Activated CD4-positive, alpha-beta memory T cell treated with anti-CD3 and anti-CD28 coated beads for 36 hours (primary cell): ENCODE results near the gene DNMT1. TPM values are rescaled to one million over a fixed set of nuclear protein-coding genes. Genes with fewer than 3 reads are reported as not detected.
"Not testable (repeated sequence)": the region's sequence is repeated elsewhere in the genome, so short reads cannot be mapped to it uniquely, and the experiment has no call there.

Source experiments
- CTCF ChIA-PET: fragments of 350-600 bp; sonication (Branson Sonifier 250); formaldehyde crosslinking; loops from one replicate; lab custom pipeline; 2021; ENCODE audit warnings: antibody characterized with exemption, inconsistent platforms; lab: Charles Lee
- POLR2A ChIA-PET: fragments of 350-600 bp; sonication (Branson Sonifier 250); formaldehyde crosslinking; loops from one replicate; lab custom pipeline; 2021; ENCODE audit warnings: antibody characterized with exemption; lab: Charles Lee
- DNase-seq: peaks from one replicate; pipeline ENCODE4 v3.0.0-alpha.2; 2020
- H3K27ac Mint-ChIP-seq: one replicate; pipeline ENCODE4 v1.8.0; 2021; ENCODE audit warnings: mixed read lengths
- H3K27me3 Mint-ChIP-seq: one replicate; pipeline ENCODE4 v1.8.0; 2021; ENCODE audit warnings: mixed read lengths
- H3K36me3 Mint-ChIP-seq: one replicate; pipeline ENCODE4 v1.8.0; 2021; ENCODE audit warnings: mixed read lengths
- H3K4me1 Mint-ChIP-seq: one replicate; pipeline ENCODE4 v1.8.0; 2021; ENCODE audit warnings: low read depth, mixed read lengths
- H3K4me3 Mint-ChIP-seq: one replicate; pipeline ENCODE4 v1.8.0; 2021; ENCODE audit warnings: mild to moderate bottlenecking, mixed read lengths
- H3K9me3 Mint-ChIP-seq: one replicate; pipeline ENCODE4 v1.8.0; 2021; ENCODE audit warnings: mixed read lengths
- intact Hi-C: fragments of 100-400 bp; cut with micrococcal nuclease; formaldehyde crosslinking; loops from one replicate; pipeline ENCODE4 v1.15.1; 2023
- total RNA-seq, 2 experiments: library from RNA; stranded (reverse); gene quantifications; one replicate each; pipeline ENCODE4 v1.2.3, GENCODE V29; 2021

DNMT1 gene
- total RNA-seq, 2 experiments from 2014 or later: 356 to 357 TPM

DNA sequence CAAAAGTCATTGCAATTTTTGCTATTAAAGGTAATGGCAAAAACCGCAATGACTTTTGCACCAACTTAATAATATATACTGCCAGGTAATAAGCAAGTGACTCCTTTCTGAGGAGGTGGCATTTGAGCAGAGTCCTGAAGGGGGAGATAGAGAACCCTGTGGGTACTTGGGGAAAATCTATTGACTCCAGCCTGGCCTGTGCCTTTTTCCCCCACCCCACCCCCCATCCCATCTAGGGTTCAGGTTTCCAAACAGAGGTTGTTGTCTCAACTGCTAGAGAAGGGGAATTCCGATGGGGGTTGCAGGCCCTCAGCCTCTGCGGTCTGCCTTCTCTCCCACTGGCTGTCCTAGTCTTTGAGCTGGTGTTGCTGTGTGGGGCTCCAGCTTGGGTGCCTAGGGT, 24.9 kb upstream of the DNMT1 start:
- no peaks in the 10 kb centered on the region for H3K9me3 Mint-ChIP-seq
- ChIA-PET POLR2A (no interaction called here), CTCF (interaction anchor here (0.6 to 2.9 kb wide), 8 partner anchors 9 to 164 kb away, joined by 3 to 22 read pairs (median 6); no protein-coding TSS in a partner anchor)
- H3K27me3 Mint-ChIP-seq: no peaks in the 10 kb centered on the region
- intact Hi-C loops: loop anchor here (1.0 kb wide), 1 partner anchor 32 kb away; no protein-coding TSS in a partner anchor
- H3K4me3 Mint-ChIP-seq: no peak overlapping the region
- H3K36me3 Mint-ChIP-seq: peaks cover 8% of the 10 kb centered on the region
- DNase-seq: peak; percentile 61
- H3K4me1 Mint-ChIP-seq: peaks cover 10% of the 10 kb centered on the region
- no peak overlapping the region for H3K27ac Mint-ChIP-seq

GRCh38 chr19:10217085-10217484, 22.3 kb upstream of the DNMT1 start:
- Mint-ChIP-seq H3K4me3 (no peak overlapping the region), H3K36me3 (no peaks in the 10 kb centered on the region), H3K27ac (no peak overlapping the region), H3K9me3 (no peaks in the 10 kb centered on the region), H3K4me1 (peaks cover 10% of the 10 kb centered on the region), H3K27me3 (no peaks in the 10 kb centered on the region)
- ChIA-PET POLR2A (interaction anchor here (0.6 kb wide), 1 partner anchor 20 kb away, joined by 3 read pairs; no protein-coding TSS in a partner anchor), CTCF (no interaction called here)
- intact Hi-C loops: no loop called here
- DNase-seq: no peak

DNA sequence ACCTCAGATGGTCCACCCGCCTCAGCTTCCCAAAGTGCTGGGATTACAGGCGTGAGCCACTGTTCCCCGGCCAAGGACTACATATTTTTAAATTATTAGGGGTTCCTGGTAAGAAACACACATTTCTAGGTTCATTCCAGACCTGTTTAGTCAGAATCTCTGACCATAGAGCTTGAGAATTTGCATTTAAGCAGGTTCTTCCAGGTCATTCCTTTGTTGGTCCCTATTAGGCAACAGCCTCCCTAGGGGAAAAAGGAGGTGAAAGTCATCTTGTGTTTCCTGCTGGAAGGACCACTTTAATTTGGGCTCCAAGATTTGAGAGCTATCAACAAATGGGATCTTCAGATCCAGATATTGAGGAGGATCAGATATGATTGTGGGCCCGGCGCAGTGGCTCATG, 20.0 kb upstream of the DNMT1 start:
- Mint-ChIP-seq H3K4me3 (no peak overlapping the region), H3K27me3 (no peaks in the 10 kb centered on the region), H3K36me3 (no peaks in the 10 kb centered on the region), H3K27ac (no peak overlapping the region), H3K4me1 (peaks cover 6% of the 10 kb centered on the region), H3K9me3 (no peaks in the 10 kb centered on the region)
- no peak for DNase-seq
- intact Hi-C loops: no loop called here
- POLR2A ChIA-PET: no interaction called here
- CTCF ChIA-PET: interaction anchor here (0.6 to 1.3 kb wide), 3 partner anchors 11 to 257 kb away, joined by 3 read pairs; no protein-coding TSS in a partner anchor

DNA sequence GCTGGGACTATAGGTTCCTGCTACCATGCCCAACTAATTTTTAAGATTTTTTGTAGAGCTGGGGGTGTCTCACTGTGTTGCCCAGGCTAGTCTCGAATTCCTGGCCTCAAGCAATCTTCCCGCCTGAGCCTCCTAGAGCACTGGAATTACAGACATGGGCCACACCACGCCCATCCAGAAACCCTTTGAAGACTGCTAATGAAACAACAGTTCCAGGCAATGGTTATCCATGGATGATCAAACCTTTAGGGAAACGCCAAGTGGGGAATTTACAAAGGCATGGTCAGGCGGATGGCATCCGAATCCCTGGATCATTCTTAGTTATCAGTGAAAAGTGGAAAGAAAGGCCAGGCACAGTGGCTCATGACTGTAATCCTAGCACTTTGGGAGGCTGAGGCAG, 16.9 kb upstream of the DNMT1 start:
- H3K9me3 Mint-ChIP-seq: peaks cover 9% of the 10 kb centered on the region
- no peak overlapping the region for H3K4me3 Mint-ChIP-seq
- intact Hi-C loops: no loop called here
- ChIA-PET CTCF (no interaction called here), POLR2A (no interaction called here)
- DNase-seq: no peak
- no peaks in the 10 kb centered on the region for H3K27me3 Mint-ChIP-seq
- H3K27ac Mint-ChIP-seq: no peak overlapping the region
- H3K36me3 Mint-ChIP-seq: no peaks in the 10 kb centered on the region
- no peaks in the 10 kb centered on the region for H3K4me1 Mint-ChIP-seq

DNA sequence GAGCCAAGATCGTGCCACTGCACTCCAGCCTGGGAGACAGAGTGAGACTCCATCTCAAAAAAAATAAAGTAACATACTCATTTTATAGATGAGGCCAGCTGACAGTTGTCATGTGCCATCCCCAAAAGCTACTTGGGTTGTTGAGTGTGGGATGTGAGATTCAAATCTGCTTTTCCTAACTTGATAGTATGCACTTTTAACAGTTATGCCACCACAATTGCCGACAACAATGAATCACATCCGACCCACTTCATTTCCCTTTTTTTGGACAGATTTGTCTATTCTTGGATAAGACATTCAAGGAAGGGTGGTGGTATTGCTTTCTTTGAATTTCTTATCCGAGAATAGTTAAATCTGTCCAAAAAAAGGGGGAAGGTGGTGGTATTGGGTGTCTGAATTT, 16.3 kb upstream of the DNMT1 start:
- no peaks in the 10 kb centered on the region for H3K4me1 Mint-ChIP-seq
- POLR2A ChIA-PET: no interaction called here
- H3K27ac Mint-ChIP-seq: no peak overlapping the region
- H3K4me3 Mint-ChIP-seq: no peak overlapping the region
- no peaks in the 10 kb centered on the region for H3K36me3 Mint-ChIP-seq
- no peak for DNase-seq
- peaks cover 9% of the 10 kb centered on the region for H3K9me3 Mint-ChIP-seq
- intact Hi-C loops: no loop called here
- no peaks in the 10 kb centered on the region for H3K27me3 Mint-ChIP-seq
- CTCF ChIA-PET: no interaction called here

DNA sequence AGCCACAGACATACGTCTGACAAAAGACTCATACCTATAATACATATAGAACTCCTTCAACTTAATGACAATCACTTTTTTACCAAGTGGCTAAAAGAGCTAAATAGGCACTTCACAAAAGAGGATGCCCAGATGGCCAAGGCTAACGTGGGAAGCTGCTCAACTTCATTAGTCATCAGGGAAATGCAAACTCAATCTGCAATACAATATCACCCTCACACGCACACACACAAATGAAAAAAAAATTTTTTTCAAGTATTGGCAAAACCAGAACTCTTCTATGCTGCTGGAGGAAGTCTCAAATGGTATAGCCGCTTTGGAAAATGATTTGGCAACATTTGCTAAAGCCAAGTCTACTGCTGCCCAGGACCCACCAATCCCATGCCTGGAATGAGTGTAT, 14.6 kb upstream of the DNMT1 start:
- intact Hi-C loops: no loop called here

DNA sequence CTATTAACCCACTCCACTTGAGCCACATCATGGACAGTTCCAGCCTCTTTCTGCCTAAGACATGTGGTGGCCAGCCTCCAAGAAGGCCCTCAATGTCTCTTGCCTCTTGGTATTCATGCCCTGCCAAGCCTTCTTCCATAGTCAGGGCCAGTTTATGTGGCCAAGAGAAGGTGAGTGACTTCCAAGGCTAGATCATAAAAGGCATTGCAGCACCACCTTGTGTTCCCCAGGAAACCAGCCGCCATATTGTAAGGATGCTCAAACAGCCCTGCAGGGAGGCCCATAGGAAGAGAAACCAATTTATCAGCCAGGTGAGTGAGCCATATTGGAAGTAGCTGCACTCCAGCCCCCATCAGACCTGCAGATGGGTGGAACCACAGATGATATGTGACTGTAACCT, 12.3 kb upstream of the DNMT1 start:
- intact Hi-C loops: no loop called here
- H3K4me1 Mint-ChIP-seq: no peaks in the 10 kb centered on the region
- POLR2A ChIA-PET: interaction anchor here (0.8 kb wide), 1 partner anchor 9 kb away, joined by 3 read pairs; no protein-coding TSS in a partner anchor
- H3K27ac Mint-ChIP-seq: no peak overlapping the region
- DNase-seq: no peak
- no peaks in the 10 kb centered on the region for H3K27me3 Mint-ChIP-seq
- no peak overlapping the region for H3K4me3 Mint-ChIP-seq
- CTCF ChIA-PET: interaction anchor here (1.4 to 2.0 kb wide), 2 partner anchors 43 to 179 kb away, joined by 4 to 6 read pairs; no protein-coding TSS in a partner anchor
- H3K36me3 Mint-ChIP-seq: no peaks in the 10 kb centered on the region
- peaks cover 9% of the 10 kb centered on the region for H3K9me3 Mint-ChIP-seq

More for the DNA sequence above, 14.6 kb upstream of the DNMT1 start:
- ChIA-PET CTCF (interaction anchor here (1.4 to 1.5 kb wide), 2 partner anchors 20 to 41 kb away, joined by 5 read pairs; no protein-coding TSS in a partner anchor), POLR2A (no interaction called here)
- Mint-ChIP-seq H3K27ac (no peak overlapping the region), H3K9me3 (peaks cover 9% of the 10 kb centered on the region), H3K27me3 (no peaks in the 10 kb centered on the region), H3K36me3 (no peaks in the 10 kb centered on the region), H3K4me1 (no peaks in the 10 kb centered on the region), H3K4me3 (no peak overlapping the region)
- no peak for DNase-seq

DNA sequence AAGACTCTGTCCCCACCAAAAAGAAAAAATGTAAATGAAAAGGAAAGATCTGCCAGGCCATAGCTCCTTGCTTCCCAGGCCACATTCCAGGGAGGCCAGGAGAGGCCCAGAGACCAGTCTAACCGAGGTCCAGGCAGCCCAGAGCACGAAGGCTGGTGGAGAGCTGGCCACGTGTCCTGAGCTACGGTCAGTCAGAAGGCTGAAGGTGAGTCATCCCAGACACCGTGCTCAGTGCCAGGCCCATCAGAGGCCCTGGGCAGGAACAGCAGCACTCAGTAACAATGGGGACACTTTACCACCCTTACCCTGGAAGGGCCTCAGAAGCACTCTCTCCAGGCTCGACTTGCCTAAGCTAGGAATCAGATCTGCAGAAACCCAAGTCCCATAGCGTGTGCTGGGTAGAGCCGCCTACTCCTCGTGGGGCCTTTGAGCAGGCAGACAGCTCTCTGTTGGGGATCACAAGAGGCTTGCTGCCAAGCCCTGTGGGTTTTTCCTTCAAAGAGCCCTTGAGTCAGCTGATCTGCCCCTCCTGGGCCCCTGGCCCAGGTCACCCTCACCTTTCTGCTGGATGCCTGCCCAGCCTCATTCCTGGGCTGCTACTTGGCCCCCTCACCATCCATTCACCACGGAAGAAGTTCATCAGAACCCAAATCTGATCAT, 11.6 kb upstream of the DNMT1 start:
- no peaks in the 10 kb centered on the region for H3K4me1 Mint-ChIP-seq
- no peak for DNase-seq
- ChIA-PET CTCF (interaction anchor here (1.0 to 2.0 kb wide), 3 partner anchors 14 to 179 kb away, joined by 3 to 6 read pairs (median 4); no protein-coding TSS in a partner anchor), POLR2A (no interaction called here)
- no peak overlapping the region for H3K4me3 Mint-ChIP-seq
- intact Hi-C loops: no loop called here
- peaks cover 9% of the 10 kb centered on the region for H3K9me3 Mint-ChIP-seq
- H3K27ac Mint-ChIP-seq: no peak overlapping the region
- no peaks in the 10 kb centered on the region for H3K36me3 Mint-ChIP-seq
- H3K27me3 Mint-ChIP-seq: no peaks in the 10 kb centered on the region

DNA sequence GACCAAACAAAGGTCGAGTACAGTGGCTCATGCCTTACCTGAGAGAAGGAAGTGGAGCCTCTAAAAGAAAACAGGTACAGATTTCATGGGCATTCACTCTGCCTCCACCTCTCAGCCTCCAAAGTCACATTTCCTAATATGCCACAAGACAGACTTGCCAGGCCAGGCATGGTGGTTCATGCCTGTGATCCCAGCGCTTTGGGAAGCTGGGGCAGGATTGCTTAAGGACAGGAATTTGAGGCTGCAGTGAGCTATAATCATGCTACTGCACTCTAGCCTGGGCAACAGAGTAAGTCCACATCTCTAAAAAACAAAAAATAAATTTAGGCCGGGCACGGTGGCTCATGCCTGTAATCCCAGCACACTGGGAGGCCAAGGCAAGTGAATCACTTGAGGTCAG, 10.9 kb upstream of the DNMT1 start:
- Mint-ChIP-seq H3K9me3 (peaks cover 9% of the 10 kb centered on the region), H3K27ac (no peak overlapping the region), H3K27me3 (no peaks in the 10 kb centered on the region), H3K36me3 (no peaks in the 10 kb centered on the region), H3K4me1 (no peaks in the 10 kb centered on the region), H3K4me3 (no peak overlapping the region)
- DNase-seq: no peak
- ChIA-PET CTCF (interaction anchor here (1.0 to 2.0 kb wide), 2 partner anchors 15 to 44 kb away, joined by 3 to 6 read pairs; no protein-coding TSS in a partner anchor), POLR2A (no interaction called here)
- intact Hi-C loops: no loop called here

DNA sequence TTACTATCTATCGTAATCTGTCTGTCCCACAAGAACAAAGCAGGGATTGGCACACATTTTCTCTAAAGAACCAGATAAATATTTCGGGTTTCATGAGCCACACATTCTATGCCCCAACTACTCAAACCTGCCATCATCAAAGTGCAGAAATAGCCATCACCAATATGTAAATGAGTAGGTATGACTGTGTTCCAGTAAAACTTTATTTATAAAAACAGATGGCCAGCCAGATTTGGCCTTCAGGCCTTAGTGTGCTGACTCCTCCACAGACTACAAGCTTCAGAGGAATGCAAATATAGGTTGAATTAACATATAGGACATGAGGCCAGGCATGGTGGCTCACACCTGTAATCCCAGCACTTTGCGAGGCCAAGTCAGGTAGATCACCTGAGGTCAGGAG, 8.9 kb upstream of the DNMT1 start:
- ChIA-PET CTCF (interaction anchor here (0.7 kb wide), 1 partner anchor 11 kb away, joined by 3 read pairs; no protein-coding TSS in a partner anchor), POLR2A (no interaction called here)
- DNase-seq: no peak
- Mint-ChIP-seq H3K36me3 (no peaks in the 10 kb centered on the region), H3K4me3 (no peak overlapping the region), H3K9me3 (peaks cover 9% of the 10 kb centered on the region), H3K4me1 (peaks cover 9% of the 10 kb centered on the region), H3K27ac (no peak overlapping the region), H3K27me3 (no peaks in the 10 kb centered on the region)
- intact Hi-C loops: no loop called here

GRCh38 chr19:10201176-10201575, 6.4 kb upstream of the DNMT1 start:
- intact Hi-C loops: no loop called here
- ChIA-PET CTCF (interaction anchor here (0.7 to 1.7 kb wide), 3 partner anchors 27 to 188 kb away, joined by 3 to 6 read pairs (median 4); no protein-coding TSS in a partner anchor), POLR2A (no interaction called here)
- DNase-seq: no peak
- no peaks in the 10 kb centered on the region for H3K36me3 Mint-ChIP-seq
- no peaks in the 10 kb centered on the region for H3K9me3 Mint-ChIP-seq
- no peaks in the 10 kb centered on the region for H3K27me3 Mint-ChIP-seq
- H3K27ac Mint-ChIP-seq: no peak overlapping the region
- H3K4me1 Mint-ChIP-seq: peaks cover 15% of the 10 kb centered on the region
- H3K4me3 Mint-ChIP-seq: no peak overlapping the region

DNA sequence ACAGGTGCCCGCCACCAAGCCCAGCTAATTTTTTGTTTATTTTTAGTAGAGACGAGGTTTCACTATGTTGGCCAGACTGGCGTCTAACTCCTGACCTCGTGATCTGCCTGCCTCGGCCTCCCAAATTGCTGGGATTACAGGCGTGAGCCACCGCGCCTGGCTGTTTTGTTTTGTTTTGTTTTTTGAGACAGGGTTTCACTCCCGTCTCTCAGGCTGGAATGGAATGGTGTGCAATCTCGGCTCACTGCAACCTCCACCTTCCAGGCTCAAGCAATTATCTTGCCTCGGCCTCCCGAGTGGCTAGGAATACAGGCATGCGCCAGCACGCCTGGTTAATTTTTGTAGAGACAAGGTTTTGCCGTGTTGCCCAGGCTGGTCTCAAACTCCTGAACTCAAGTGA, 5.3 kb upstream of the DNMT1 start:
- H3K36me3 Mint-ChIP-seq, intact Hi-C loops, H3K27ac Mint-ChIP-seq, CTCF ChIA-PET, H3K27me3 Mint-ChIP-seq, POLR2A ChIA-PET, H3K9me3 Mint-ChIP-seq, H3K4me3 Mint-ChIP-seq, DNase-seq: not testable (repeated sequence)
- peaks cover 16% of the 10 kb centered on the region for H3K4me1 Mint-ChIP-seq
